Neural crest cell (in vitro differentiated cells): ENCODE measurements around the gene GP1BA. TPM values are rescaled to one million over a fixed set of nuclear protein-coding genes. Genes with fewer than 3 reads are reported as not detected.

ENCODE experiments used
- DNase-seq: peaks from one replicate; pipeline ENCODE4 v3.0.0; 2021; ENCODE audit warnings: low read depth, mixed read lengths, low spot score
- H3K27ac Mint-ChIP-seq: one replicate; pipeline ENCODE4 v1.8.0; 2021; ENCODE audit warnings: mild to moderate bottlenecking, mixed read lengths; ENCODE audit not compliant: unreplicated experiment
- H3K27me3 Mint-ChIP-seq: 2 replicates; pipeline ENCODE4 v1.8.0; 2021; ENCODE audit warnings: low read depth, mild to moderate bottlenecking, mixed read lengths
- H3K36me3 Mint-ChIP-seq: 2 replicates; pipeline ENCODE4 v1.8.0; 2021; ENCODE audit warnings: low read depth, mild to moderate bottlenecking, mixed read lengths
- H3K4me1 Mint-ChIP-seq: 2 replicates; pipeline ENCODE4 v1.8.0; 2021; ENCODE audit warnings: mixed read lengths
- H3K4me3 Mint-ChIP-seq: one replicate; pipeline ENCODE4 v1.8.0; 2021; ENCODE audit warnings: mild to moderate bottlenecking, mixed read lengths
- H3K9me3 Mint-ChIP-seq: 2 replicates; pipeline ENCODE4 v1.8.0; 2021; ENCODE audit warnings: mixed read lengths
- total RNA-seq: library from RNA; stranded (reverse); gene quantifications from 2 replicates; pipeline ENCODE4 v1.2.1, GENCODE V29; 2021
- TF ChIP-seq, protein P1 (sequence below): fragments of 200-600 bp; sonication (generic); conservative IDR thresholded peaks from 2 replicates; pipeline ENCODE4 v1.5.0; 2021; ENCODE audit warnings: antibody characterized with exemption, mild to moderate bottlenecking

GP1BA gene
- total RNA-seq, 1 donor from 2014 or later, result not detected

DNA sequence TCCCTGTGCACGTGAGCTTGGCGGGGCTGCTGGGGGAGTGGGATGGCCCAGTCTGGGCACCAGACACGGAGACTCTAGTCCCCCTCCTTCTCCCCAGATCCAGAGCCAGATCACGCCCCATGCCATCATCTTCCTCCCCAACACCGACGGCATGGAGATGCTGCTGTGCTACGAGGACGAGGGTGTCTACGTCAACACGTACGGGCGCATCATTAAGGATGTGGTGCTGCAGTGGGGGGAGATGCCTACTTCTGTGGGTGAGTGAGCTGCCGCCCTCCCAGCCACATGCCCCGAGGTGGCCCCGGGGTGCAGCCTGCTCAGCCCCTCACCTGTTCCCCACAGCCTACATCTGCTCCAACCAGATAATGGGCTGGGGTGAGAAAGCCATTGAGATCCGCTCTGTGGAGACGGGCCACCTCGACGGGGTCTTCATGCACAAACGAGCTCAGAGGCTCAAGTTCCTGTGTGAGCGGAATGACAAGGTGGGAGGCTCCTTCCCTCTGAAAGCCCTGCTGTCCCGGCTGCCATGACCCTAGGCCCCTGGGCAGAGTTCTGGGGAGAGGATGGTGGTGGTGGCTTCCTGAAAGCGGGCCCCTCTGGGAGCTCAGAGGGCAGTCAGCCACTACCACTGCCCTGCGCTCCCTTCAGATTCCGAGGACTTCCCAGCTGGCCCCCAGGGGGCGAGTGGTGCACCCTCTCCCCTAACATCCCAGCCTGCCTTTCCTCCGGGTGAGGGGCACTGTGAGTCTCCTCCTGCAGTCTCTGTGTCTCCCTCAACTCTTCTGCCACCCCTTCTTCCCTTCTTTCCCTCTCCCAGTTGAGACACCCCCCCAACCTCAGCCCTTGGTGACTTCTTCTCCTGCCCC, 35.5 kb upstream of the GP1BA start:
- Mint-ChIP-seq H3K4me3 (no peak overlapping the region), H3K36me3 (no peaks in the 10 kb centered on the region), H3K27me3 (peaks cover 8% of the 10 kb centered on the region), H3K4me1 (peaks cover 4% of the 10 kb centered on the region), H3K27ac (no peak overlapping the region), H3K9me3 (no peaks in the 10 kb centered on the region)
- TF ChIP-seq, protein P1, sequence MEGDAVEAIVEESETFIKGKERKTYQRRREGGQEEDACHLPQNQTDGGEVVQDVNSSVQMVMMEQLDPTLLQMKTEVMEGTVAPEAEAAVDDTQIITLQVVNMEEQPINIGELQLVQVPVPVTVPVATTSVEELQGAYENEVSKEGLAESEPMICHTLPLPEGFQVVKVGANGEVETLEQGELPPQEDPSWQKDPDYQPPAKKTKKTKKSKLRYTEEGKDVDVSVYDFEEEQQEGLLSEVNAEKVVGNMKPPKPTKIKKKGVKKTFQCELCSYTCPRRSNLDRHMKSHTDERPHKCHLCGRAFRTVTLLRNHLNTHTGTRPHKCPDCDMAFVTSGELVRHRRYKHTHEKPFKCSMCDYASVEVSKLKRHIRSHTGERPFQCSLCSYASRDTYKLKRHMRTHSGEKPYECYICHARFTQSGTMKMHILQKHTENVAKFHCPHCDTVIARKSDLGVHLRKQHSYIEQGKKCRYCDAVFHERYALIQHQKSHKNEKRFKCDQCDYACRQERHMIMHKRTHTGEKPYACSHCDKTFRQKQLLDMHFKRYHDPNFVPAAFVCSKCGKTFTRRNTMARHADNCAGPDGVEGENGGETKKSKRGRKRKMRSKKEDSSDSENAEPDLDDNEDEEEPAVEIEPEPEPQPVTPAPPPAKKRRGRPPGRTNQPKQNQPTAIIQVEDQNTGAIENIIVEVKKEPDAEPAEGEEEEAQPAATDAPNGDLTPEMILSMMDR, result no peak
- DNase-seq, result no peak

GRCh38 chr17:4897198-4897687, 34.8 kb upstream of the GP1BA start:
- Mint-ChIP-seq H3K4me1 (peaks cover 4% of the 10 kb centered on the region), H3K36me3 (no peaks in the 10 kb centered on the region), H3K9me3 (no peaks in the 10 kb centered on the region), H3K27ac (no peak overlapping the region), H3K4me3 (no peak overlapping the region), H3K27me3 (peaks cover 8% of the 10 kb centered on the region)
- TF ChIP-seq, protein P1, result no peak
- no peak for DNase-seq

DNA sequence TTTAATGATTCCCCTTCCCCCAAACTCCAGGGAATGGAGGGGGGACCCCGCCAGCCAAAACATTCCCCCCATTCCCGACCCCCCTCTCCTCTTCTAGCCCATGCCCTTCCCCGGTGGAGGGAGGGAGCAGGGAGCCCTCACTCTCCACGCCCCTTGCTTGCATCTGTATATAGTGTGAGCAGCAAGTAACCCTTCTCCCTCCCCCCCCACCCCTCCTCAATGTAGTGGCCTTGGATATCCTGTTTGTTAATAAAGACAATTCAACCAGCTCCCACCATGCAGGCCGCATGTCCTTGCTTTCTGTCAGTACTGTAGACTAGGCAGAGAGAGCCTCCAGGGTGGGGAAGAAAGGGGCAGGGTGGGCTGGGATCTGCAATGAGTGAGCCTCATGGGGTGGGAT, 34.3 kb upstream of the GP1BA start:
- DNase-seq, result no peak
- H3K9me3 Mint-ChIP-seq, result no peaks in the 10 kb centered on the region
- peaks cover 4% of the 10 kb centered on the region for H3K4me1 Mint-ChIP-seq
- TF ChIP-seq, protein P1, result no peak
- no peak overlapping the region for H3K4me3 Mint-ChIP-seq
- H3K27me3 Mint-ChIP-seq, result peaks cover 8% of the 10 kb centered on the region
- no peak overlapping the region for H3K27ac Mint-ChIP-seq
- H3K36me3 Mint-ChIP-seq, result no peaks in the 10 kb centered on the region

DNA sequence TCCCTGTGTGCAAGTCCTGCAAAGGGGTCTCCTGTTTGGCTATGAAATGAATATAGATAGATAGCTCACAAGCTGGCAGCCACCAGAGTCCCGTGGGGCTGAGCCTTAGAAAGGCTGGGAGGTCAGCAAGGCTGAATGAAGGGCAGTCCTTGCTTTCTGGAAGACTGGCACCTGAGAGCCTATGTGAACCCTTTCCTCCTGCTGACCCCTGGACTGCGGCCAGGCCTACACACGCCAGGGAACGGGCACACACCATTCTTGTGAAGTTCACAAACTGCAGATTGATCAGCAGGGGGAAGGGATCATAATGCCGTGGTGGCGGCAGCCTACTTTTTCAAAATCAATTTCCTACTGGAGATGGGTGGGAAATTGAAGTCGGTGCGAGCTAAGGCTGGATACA, 33.7 kb upstream of the GP1BA start:
- peaks cover 9% of the 10 kb centered on the region for H3K27me3 Mint-ChIP-seq
- H3K4me1 Mint-ChIP-seq, result peaks cover 5% of the 10 kb centered on the region
- H3K9me3 Mint-ChIP-seq, result no peaks in the 10 kb centered on the region
- peaks cover 1% of the 10 kb centered on the region for H3K36me3 Mint-ChIP-seq
- TF ChIP-seq, protein P1, result no peak
- peak overlapping the region; percentile 62 for H3K4me3 Mint-ChIP-seq
- DNase-seq, result no peak
- peak overlapping the region; percentile 78 for H3K27ac Mint-ChIP-seq

DNA sequence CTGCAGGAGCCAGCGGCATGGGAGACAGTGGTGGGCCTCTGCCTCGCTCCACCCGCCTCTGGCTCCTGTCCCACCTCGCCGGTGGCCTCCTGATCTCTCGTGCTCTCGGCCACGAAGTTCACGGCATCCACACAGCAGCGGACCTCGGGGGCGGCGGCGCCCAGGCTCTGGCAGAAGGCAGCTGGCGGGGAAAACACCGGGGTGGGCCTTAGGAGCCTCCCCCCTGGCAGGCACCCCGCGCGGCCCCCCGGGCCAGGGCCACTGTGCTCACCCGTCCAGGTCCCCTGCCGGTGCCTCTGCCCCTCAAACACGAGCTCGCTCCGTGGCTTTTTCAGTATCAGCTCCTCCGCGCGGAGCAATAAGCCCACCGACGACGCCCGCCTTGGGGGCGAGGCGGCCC, 33.1 kb upstream of the GP1BA start:
- no peak for DNase-seq
- TF ChIP-seq, protein P1, result no peak
- peaks cover 3% of the 10 kb centered on the region for H3K36me3 Mint-ChIP-seq
- peaks cover 10% of the 10 kb centered on the region for H3K4me1 Mint-ChIP-seq
- H3K27ac Mint-ChIP-seq, result no peak overlapping the region
- no peaks in the 10 kb centered on the region for H3K9me3 Mint-ChIP-seq
- no peak overlapping the region for H3K4me3 Mint-ChIP-seq
- H3K27me3 Mint-ChIP-seq, result peaks cover 13% of the 10 kb centered on the region
